Measurements from ENCODE around the gene KCNMA1. TPM values are rescaled to one million over a fixed set of nuclear protein-coding genes. Genes with fewer than 3 reads are reported as not detected.

The KCNMA1 gene
- total RNA-seq, 2 donors from 2014 or later = 168 to 188 TPM

GRCh38 chr10:77120012-77120411 is 517.6 kb downstream of the KCNMA1 start:
- no peaks in the 10 kb centered on the region for H3K36me3 ChIP-seq
- H3K4me3 ChIP-seq = no peak overlapping the region
- H3K27me3 ChIP-seq (replicated peaks; ENCODE audit: insufficient read depth) = no peaks in the 10 kb centered on the region
- H3K4me1 ChIP-seq (ENCODE audit: control insufficient read depth in 1 of 2, low read depth in 2 of 2) = peaks cover 0 to 5% of the 10 kb centered on the region in 2 donors
- TF ChIP-seq CTCF (IDR thresholded peaks at IDR 0.05) = no peak
- H3K9me3 ChIP-seq = no peaks in the 10 kb centered on the region
- ATAC-seq (ENCODE audit: insufficient number of reproducible peaks, low FRiP score, low read depth) = no peak
- no peak overlapping the region for H3K27ac ChIP-seq
- no peak for DNase-seq (ENCODE audit: low spot score)

- no peak for ATAC-seq (ENCODE audit: insufficient number of reproducible peaks, low FRiP score, low read depth)
- Histone ChIP-seq H3K27me3 (replicated peaks; ENCODE audit: insufficient read depth) (no peaks in the 10 kb centered on the region), H3K4me1 (ENCODE audit: control insufficient read depth in 1 of 2, low read depth in 2 of 2) (peaks cover 0 to 5% of the 10 kb centered on the region in 2 donors), H3K36me3 (no peaks in the 10 kb centered on the region), H3K4me3 (no peak overlapping the region), H3K27ac (no peak overlapping the region), H3K9me3 (no peaks in the 10 kb centered on the region)
- DNase-seq (ENCODE audit: low spot score) = no peak
- TF ChIP-seq CTCF (IDR thresholded peaks at IDR 0.05) = no peak
Measured at GRCh38 chr10:77118603-77119282, 518.9 kb downstream of the KCNMA1 start.

- DNase-seq (ENCODE audit: low spot score) = no peak
- no peak for TF ChIP-seq CTCF (IDR thresholded peaks at IDR 0.05)
- no peak for ATAC-seq (ENCODE audit: insufficient number of reproducible peaks, low FRiP score, low read depth)
- Histone ChIP-seq H3K4me1 (ENCODE audit: control insufficient read depth in 1 of 2, low read depth in 2 of 2) (peaks cover 0 to 5% of the 10 kb centered on the region in 2 donors), H3K4me3 (no peak overlapping the region), H3K27me3 (replicated peaks; ENCODE audit: insufficient read depth) (no peaks in the 10 kb centered on the region), H3K27ac (no peak overlapping the region), H3K36me3 (no peaks in the 10 kb centered on the region), H3K9me3 (no peaks in the 10 kb centered on the region)
Measured at GRCh38 chr10:77117501-77117900, 520.1 kb downstream of the KCNMA1 start.

GRCh38 chr10:77116904-77117303 is 520.7 kb downstream of the KCNMA1 start:
- Histone ChIP-seq H3K4me3 (no peak overlapping the region), H3K9me3 (no peaks in the 10 kb centered on the region), H3K4me1 (ENCODE audit: control insufficient read depth in 1 of 2, low read depth in 2 of 2) (peaks cover 0 to 9% of the 10 kb centered on the region in 2 donors), H3K36me3 (no peaks in the 10 kb centered on the region), H3K27ac (no peak overlapping the region), H3K27me3 (replicated peaks; ENCODE audit: insufficient read depth) (no peaks in the 10 kb centered on the region)
- TF ChIP-seq CTCF (IDR thresholded peaks at IDR 0.05) = no peak
- ATAC-seq (ENCODE audit: insufficient number of reproducible peaks, low FRiP score, low read depth) (no peak), DNase-seq (ENCODE audit: low spot score) (no peak)

- Histone ChIP-seq H3K36me3 (no peaks in the 10 kb centered on the region), H3K27ac (no peak overlapping the region), H3K4me3 (no peak overlapping the region), H3K9me3 (no peaks in the 10 kb centered on the region), H3K4me1 (ENCODE audit: control insufficient read depth in 1 of 2, low read depth in 2 of 2) (peaks cover 18 to 31% of the 10 kb centered on the region in 2 donors), H3K27me3 (replicated peaks; ENCODE audit: insufficient read depth) (no peaks in the 10 kb centered on the region)
- DNase-seq (ENCODE audit: low spot score) (no peak), ATAC-seq (ENCODE audit: insufficient number of reproducible peaks, low FRiP score, low read depth) (no peak)
- TF ChIP-seq CTCF (IDR thresholded peaks at IDR 0.05) = no peak
Measured at GRCh38 chr10:77114181-77114821, 523.3 kb downstream of the KCNMA1 start.
